GM12873 (cell line): ENCODE measurements around the gene HSD3B7.

Source experiments
- CTCF ChIP-seq: IDR thresholded peaks from 2 replicates; pipeline ENCODE4 v1.5.1; 2012; ENCODE audit warnings: low read depth, mild to moderate bottlenecking, moderate library complexity, low read length, control low read depth; ENCODE audit not compliant: insufficient read depth; ENCODE audit errors: missing control alignments

Gene HSD3B7

GRCh38 chr16:31002250-31002700 is 17.3 kb downstream of the HSD3B7 start:
- TF ChIP-seq CTCF = no peak

- no peak for TF ChIP-seq CTCF
Observed at GRCh38 chr16:31002862-31003341, 17.9 kb downstream of the HSD3B7 start.

- TF ChIP-seq CTCF = no peak
Observed at GRCh38 chr16:31003744-31004143, 18.7 kb downstream of the HSD3B7 start.

GRCh38 chr16:31004658-31005057 is 19.7 kb downstream of the HSD3B7 start:
- TF ChIP-seq CTCF = no peak

GRCh38 chr16:31005350-31006085 is 20.5 kb downstream of the HSD3B7 start:
- TF ChIP-seq CTCF = no peak

GRCh38 chr16:31006086-31006385 is 21.0 kb downstream of the HSD3B7 start:
- TF ChIP-seq CTCF = no peak

GRCh38 chr16:31006589-31006988 is 21.6 kb downstream of the HSD3B7 start:
- TF ChIP-seq CTCF = no peak
